Stimulated activated CD8-positive, alpha-beta memory T cell treated with anti-CD3 and anti-CD28 coated beads, Interleukin-7, amount 100 ng/mL, for 48 hours (primary cell): ENCODE measurements around the gene MOGAT3.
"Not testable (repeated sequence)": the region's sequence is repeated elsewhere in the genome, so short reads cannot be mapped to it uniquely, and the experiment has no call there.

Experiments
- DNase-seq, 2 donors: peaks; one replicate each; pipeline ENCODE4 v3.0.0-alpha.2; 2020; ENCODE audit warnings: low read depth in 1 of 2; ENCODE audit errors: extremely low read depth in 1 of 2

MOGAT3 gene

GRCh38 chr7:101205901-101206664, 5.2 kb upstream of the MOGAT3 start:
- no peak for DNase-seq

GRCh38 chr7:101203740-101204738, 3.2 kb upstream of the MOGAT3 start:
- not testable (repeated sequence) for DNase-seq

GRCh38 chr7:101202603-101202918, 1.7 kb upstream of the MOGAT3 start:
- no peak for DNase-seq

GRCh38 chr7:101201695-101202602, 1.1 kb upstream of the MOGAT3 start:
- no peak for DNase-seq

DNA sequence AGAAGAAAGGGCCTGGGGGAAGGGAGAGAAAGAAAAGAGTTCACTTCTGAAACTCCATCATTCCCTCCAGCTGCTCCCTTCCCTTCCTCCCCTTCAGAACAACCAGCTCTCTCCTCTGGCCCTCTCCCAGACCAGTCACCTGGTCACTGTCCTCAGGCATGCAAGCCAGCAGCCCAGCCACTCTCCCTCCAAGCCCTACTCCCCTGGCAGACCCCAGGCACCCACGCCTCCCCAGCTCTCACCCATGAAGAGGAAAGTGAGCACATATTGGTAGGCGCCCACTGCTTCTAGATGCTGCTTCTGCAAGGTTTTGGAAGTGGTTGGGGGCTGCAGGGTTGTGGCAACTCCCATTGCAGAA, 353 bp downstream of the MOGAT3 start:
- no peak for DNase-seq

DNA sequence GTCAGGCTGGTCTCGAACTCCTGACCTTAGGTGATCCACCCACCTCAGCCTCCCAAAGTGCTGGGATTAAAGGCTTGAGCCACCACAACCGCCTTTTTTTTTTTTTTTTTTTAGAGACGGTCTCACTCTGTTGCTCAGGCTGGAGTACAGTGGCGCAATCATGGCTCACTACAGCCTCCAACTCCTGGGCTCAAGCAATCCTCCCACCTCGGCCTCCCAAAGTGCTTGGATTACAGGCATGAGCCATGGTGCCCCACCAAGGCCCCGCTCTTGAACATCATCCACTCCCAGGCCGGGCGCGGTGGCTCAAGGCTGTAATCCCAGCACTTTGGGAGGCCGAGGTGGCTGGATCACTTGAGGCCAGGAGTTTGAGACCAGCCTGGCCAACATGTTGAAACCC, 1.3 kb downstream of the MOGAT3 start:
- not testable (repeated sequence) for DNase-seq

DNA sequence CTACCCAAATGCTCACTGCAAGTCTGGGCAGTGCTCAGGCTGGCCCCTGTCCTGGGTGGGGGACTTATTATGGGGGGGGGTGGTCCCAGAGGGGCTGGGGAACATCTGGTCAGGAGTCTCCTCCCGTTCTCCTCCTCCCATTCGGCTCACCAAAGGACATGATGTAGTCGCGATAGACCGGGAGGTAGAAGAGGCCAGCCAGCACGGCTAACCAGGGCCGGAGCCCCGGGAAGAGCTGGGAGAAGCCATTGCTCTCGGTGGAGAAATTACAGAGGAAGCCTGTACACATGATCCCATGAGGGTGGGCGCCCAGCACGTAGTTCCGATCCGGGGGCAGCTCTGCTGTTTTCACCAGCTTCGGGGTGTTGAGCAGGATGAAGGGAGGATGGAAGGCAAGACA, 2.4 kb downstream of the MOGAT3 start:
- no peak for DNase-seq

DNA sequence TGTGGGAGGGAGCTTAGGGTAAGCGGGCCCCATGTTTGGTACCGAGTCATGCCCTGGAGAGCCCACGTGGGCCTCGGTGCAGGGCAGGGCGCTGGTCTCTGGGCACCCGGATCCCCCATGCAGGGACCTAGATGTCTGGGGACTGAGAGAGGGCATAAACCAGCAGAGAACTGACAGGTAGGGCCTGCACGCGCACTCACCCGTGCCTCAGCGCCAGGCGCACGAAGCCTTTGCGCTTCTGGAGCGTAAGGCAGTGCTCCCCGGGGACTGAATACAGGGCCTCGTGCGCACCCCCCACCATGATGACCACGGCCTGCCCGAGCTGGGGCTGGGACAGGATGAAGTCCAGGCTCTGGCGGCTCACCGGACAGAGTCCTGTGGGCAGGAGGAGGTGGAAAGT, 2.8 kb downstream of the MOGAT3 start:
- no peak for DNase-seq

GRCh38 chr7:101195884-101196283, 5.0 kb downstream of the MOGAT3 start:
- DNase-seq, result no peak

DNA sequence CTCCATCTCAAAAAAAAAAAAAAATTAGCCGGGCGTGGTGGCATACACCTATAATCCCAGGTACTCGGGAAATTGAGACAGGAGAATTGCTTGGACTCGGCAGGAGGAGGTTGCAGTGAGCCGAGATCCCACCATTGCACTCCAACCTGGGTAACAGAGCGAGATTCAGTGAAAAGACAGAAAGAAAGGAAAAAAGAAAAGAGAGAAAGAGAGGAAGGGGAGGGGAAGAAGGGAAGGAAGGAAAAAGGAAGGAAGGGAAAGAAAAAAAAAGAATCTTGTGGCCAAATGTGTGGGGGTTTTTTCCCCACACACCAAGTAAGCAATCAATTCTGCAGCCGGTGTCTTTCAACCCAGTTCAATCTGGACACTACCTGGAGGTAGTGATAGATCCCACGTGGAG, 11.7 kb downstream of the MOGAT3 start:
- DNase-seq, result no peak

DNA sequence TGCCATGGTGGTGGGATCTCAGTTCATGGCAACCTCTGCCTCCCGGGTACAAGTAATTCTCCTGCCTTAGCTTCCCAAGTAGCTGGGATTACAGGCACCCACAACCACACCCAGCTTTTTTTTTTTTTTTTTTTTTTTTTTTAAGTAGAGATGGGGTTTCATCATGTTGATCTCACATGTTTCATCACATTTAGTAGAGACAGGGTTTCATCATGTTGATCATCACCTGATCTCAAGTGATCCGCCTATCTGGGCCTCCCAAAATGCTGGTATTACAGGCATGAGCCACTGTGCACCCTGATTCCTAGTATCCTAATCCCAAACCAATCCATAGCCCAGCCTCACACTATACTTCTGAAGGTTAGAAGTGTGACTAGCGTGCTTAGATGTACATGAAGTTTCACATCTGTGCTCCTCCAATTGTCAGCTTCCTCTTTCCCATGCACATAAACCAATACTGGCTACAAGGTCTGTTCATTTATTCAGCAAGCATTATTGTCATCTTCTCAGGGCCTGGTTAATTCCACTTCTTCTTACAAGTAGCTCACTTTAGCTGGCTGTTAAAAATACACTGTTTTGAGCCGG, 13.9 kb downstream of the MOGAT3 start:
- DNase-seq, result no peak

DNA sequence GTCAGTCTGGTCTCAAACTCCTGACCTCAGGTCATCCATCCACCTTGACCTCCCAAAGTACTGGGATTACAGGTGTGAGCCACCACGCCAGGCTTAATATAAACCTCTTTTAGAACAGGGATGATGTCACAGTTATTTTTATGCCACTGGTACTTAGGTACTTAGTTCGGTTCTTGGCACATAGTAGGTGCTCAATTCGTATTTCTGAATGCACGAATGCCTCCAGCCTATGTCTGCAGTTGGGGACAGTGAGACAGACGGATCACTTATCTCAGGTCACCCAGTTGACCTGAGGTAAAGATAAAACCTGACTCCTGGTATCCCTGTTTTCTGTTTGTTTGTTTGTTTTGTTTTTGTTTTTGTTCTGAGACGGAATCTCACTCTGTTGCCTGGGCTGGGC, 14.6 kb downstream of the MOGAT3 start:
- no peak for DNase-seq

DNA sequence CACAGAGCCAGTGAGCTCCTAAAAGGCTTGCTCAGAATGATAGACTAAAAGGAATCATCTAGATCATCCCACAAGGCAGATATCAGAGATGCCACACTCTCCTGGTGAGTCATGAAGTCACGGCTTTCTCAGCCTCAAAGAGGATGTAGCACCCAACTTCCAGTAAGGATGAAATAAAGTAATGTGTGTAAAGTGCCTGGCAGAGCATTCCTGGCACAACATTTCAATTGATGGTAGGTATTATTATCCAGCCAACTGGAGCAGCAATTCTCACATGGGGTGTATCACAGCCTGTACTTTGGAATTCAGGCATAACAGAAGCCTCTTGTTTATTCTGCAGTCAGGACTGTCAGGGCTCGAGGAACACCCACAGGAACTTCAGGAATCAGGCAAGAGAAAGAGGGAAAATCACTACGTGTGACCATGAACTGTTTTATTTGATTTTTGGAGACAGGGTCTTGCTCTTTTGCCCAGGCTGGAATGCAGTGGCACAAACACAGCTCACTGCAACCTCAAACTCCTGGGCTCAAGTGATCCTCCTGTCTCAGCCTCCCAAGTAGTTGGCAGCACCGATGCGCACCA, 15.5 kb downstream of the MOGAT3 start:
- no peak for DNase-seq

GRCh38 chr7:101180130-101180755, 20.6 kb downstream of the MOGAT3 start, which contains the start of gene NAT16:
Gene NAT16 (minus strand): TSS chr7:101180293. CDS start chr7:101174807, 5,486 bp downstream.
- no peak for DNase-seq

- no peak for DNase-seq
These were observed 21.1 kb downstream of the MOGAT3 start for GRCh38 chr7:101179713-101180112.

DNA sequence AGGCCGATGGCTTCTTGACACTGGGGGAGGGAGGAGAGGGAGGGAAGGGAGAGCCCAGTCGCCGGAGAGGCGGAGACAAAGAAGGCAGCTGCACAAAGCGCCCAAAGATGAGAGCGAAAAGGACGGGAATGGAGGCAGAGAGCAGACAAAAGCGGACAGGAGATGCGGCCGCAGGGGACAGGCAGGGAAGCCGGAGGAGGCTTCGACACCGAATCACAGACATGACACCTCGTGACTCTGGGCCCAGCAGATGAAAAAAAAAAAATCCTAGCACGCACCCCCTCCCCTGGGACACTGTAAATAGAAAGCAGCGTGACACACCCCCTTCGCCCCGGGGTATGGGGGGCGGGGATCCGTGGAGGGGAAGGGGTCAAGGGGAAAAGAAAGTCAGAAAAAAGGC, 21.7 kb downstream of the MOGAT3 start:
- DNase-seq, result no peak

- no peak for DNase-seq
These were observed 23.2 kb downstream of the MOGAT3 start for GRCh38 chr7:101177644-101178043.

DNA sequence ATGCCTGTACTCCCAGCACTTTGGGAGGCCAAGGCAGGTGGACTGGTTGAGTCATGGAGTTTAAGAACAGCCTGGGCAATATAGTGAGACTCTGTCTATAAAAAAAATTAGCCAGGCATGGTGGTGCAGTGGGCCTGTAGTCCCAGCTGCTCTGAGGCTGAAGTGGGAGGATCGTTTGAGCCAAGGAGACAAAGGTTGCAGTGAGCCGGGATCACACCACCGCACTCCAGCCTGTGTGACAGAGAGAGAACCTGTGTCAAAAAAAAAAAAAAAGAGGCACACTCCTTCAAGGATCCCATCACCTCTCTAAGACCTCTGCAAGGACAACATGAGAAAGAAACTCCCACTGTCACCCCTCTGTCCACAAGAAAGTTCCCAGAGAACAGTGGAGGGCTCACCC, 25.2 kb downstream of the MOGAT3 start:
- no peak for DNase-seq

DNA sequence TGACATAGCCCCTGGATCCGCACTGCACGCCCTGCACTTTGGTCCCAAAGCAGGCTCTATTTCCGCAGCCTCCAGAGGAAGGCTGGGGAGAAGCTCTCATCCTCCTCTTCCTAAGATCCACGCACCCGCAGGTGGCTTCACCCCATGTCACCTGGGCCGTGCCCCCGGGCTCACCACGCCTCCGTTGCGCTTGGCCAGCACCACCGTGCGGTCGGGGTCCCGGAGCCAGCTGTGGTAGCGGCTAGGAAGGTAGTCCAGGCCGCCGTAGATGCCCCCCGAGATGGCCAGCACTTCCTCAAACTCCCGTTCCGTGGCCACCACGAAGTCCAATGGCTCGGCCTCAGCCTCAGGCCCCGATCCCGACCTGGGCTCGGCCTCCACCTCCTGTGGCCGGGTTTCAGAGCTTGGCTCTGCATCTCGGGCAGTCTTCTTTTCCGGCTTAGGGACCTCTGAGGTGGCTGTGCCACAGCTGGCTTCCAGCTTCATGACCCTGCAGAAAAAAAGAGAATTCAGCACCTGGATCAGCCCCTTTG, 26.4 kb downstream of the MOGAT3 start:
- no peak for DNase-seq
